ENCODE results near the gene ATAD3A.

The ATAD3A gene

DNA sequence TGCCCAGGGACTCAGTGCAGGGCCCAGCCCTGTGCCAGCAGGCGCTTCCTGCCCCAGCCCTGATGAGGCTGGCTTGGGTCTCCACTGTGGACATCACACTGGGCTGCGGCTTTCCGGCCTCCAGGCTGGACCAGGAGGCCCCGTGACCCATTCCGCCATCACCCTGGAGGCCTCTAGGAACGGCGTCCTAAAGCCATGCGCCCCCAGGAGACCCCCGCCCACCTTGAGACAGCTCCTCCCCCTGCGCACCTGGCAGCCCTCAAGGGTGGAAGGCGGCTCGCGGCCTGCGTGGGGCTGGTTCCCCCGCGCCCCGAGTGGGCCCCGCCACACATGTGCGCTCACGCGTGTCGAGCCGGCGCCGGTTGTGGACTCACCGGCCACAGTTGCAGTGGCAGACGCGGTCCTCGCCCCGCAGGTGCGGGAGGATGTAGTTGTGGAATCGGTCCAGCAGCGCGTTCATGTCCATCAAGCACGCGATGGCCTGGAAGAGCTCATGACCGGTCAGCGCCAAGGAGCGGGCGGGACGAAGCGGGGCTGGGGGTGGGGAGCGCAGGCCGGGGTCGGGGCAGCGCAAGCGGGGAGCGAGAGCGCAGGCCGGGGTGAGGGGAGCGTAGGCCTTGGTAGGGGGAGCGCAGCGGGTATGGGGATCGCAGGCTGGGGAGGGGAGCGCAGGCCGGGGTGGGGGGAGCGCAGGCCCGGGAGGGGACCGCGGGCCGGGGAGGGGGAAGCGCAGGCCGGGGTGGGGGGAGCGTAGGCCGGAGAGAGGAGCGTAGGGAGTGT is 27.5 kb downstream of the ATAD3A start:
- DNase-seq (ENCODE audit: low read depth, low spot score): peak; percentile 70

- peak; percentile 92 for DNase-seq (ENCODE audit: low read depth, low spot score)
These were observed 28.3 kb downstream of the ATAD3A start, which contains the start of gene TMEM240 for GRCh38 chr1:1540090-1540817. Gene TMEM240, minus strand, starts transcription at chr1:1540624. Its CDS starts 278 bp downstream, at chr1:1540346.

- DNase-seq (ENCODE audit: low read depth, low spot score): no peak
These were observed 29.1 kb downstream of the ATAD3A start for GRCh38 chr1:1540818-1541628.

DNA sequence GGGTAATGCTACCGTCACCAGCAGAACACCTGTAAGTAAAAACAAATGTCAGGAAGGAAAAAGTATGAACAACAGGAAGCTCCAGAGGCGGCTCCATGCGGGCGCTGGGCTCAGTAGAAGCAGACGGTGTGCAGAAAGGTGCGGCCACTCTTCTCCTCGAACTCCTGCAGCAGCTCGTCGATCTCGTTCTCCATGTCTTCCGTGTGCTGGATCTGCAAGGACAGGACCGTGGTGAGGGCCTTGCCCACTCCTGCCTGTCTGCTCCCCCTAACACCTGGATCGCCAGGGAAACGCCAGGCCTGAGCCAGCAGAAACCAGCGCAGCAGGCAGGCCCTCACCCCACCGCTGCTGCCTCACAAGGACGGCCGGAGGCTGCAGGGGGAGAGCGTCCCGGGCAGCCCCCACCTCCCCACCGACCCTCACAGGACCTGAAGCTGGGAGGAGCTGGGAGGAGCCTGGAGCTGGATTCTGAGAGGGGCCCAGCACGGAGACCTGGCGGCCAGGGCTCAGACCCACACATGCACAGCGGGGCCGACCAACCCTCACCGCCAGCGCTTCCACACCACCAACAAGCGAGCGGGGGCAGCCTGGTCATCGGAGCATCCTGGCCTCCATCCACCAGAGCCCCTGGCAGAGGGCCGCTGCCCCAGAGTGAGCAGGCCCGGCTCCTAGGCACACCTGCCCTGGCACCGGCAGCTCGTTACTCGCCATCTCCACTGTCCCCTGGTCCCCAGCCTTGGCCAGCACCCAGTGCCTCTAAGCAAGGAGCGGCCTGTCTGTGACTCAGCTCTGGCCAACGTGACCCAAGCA is 30.2 kb downstream of the ATAD3A start:
- no peak for DNase-seq (ENCODE audit: low read depth, low spot score)

DNA sequence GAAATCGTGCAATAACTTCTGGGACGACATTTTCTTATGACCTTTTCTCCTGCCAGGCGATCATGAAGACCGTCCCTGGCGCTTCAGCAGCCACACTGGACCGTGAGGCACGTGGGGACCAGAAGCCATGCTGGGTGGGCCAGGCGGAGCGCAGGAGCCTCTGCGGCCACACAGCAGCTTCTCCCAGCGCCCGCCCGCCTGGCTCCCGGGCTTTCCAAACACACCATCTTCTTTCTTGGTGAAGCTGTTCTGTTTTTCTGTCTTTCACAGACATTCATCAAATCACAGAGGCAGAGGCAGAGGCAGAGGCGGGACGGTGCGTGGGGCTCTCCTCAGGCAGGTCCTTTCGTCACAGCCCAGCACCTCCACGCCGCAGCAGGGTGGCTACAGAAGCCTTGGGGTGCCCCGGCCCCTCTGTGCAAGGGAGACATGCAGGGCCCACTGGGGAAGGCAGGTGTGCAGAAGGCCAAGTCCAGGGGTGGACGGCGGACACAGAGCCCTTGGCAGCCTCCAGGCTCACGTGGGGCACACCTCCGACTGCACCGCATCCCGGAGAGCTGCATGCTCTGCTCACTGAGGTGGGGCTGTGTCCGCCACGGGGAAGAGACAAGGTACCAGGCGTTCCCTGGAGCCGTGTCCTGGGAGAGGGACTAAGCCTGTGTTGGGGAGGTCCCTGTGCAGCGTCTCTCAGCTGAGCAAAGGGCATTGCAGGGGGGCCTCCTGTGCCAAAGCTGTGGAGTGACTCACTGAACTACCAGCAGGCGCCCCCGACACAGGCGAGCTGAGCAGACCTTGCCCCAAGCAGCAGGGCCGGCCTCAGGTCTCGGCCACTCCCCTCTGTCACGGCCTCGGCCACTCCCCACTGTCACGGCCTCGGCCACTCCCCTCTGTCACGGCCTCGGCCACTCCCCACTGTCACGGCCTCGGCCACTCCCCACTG is 31.1 kb downstream of the ATAD3A start:
- DNase-seq (ENCODE audit: low read depth, low spot score): no peak

DNA sequence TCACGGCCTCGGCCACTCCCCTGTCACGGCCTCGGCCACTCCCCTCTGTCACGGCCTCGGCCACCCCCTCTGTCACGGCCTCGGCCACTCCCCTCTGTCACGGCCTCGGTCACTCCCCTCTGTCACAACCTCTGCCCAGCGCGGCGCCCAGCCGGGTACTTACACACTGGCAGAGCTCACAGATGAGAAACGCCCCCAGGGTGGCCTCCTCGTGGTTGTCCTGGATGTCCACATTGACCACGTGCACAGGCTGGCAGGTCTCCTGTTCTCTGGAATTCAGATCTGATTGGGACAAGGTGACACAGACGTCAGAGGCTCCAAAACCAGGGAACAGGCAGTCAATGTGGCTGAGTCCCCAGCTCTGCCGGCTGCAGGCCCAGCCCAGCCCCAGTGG is 31.7 kb downstream of the ATAD3A start:
- no peak for DNase-seq (ENCODE audit: low read depth, low spot score)

DNA sequence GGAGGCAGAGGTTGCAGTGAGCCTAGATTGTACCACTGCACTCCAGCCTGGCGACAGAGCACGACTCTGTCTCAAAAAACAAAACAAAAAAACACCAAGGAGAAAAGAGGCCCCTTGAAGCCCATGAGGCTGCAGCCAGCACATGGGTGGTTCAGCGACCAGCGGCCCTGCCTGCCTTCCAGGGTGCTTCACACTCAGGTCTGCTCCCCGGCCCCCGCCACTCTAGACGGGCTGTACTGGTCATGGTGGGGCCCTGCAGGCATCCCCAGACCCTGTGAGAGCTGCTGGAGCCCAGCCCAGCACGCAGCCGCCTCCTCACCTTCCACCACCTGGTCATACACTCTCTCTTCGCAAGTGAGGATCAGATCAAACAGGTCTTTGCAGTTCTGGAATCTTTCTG is 32.6 kb downstream of the ATAD3A start:
- no peak for DNase-seq (ENCODE audit: low read depth, low spot score)

- DNase-seq (ENCODE audit: low read depth, low spot score): no peak
These were observed 34.2 kb downstream of the ATAD3A start for GRCh38 chr1:1545946-1546737.

DNA sequence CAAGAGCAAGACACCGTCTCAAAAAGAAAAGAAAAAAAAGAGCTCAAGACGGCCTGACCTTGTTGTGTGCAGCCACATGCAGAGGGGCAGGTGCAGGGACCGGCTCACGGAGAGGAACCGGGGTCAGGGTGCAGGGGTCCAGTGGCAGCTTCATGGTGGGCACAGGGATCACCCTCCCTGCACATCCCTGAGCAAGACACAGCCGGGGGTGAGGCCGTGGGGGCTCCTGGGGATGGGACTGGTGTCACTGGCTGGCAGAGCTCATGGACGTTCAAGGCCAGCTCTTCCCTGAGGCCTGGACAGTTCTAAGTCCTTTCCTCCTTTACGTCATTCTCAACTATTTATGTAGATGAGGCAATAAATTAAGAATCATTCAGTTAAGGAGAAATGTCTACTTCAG is 35.0 kb downstream of the ATAD3A start:
- DNase-seq (ENCODE audit: low read depth, low spot score): no peak

GRCh38 chr1:1547476-1547875 is 35.5 kb downstream of the ATAD3A start:
- no peak for DNase-seq (ENCODE audit: low read depth, low spot score)

GRCh38 chr1:1548591-1548990 is 36.6 kb downstream of the ATAD3A start:
- DNase-seq (ENCODE audit: low read depth, low spot score): no peak

- no peak for DNase-seq (ENCODE audit: low read depth, low spot score)
These were observed 38.1 kb downstream of the ATAD3A start for GRCh38 chr1:1550087-1550486.

- peak; percentile 55 for DNase-seq (ENCODE audit: low read depth, low spot score)
These were observed 38.9 kb downstream of the ATAD3A start for GRCh38 chr1:1550591-1551432.

GRCh38 chr1:1551524-1552262 is 39.7 kb downstream of the ATAD3A start:
- no peak for DNase-seq (ENCODE audit: low read depth, low spot score)

GRCh38 chr1:1552263-1552639 is 40.3 kb downstream of the ATAD3A start:
- DNase-seq (ENCODE audit: low read depth, low spot score): no peak

- no peak for DNase-seq (ENCODE audit: low read depth, low spot score)
These were observed 42.0 kb downstream of the ATAD3A start for GRCh38 chr1:1553821-1554494.

DNA sequence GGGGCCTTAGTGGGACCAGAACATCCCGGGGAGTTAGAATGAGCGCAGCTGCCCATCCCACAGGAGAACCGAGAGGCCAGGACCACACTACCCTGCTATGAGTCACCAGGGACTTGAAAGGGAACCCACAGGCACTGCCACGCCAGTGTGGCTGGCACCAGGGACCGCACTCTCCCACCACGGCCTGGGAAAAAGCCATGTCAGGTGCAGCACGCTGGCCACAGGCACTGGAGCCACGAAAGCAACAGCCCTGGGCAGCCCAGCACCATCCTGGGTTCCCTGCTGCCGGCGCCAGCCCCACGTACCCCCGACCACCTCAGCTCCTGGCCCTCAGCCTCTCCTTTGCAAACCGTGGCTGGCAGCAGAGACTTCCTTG is 42.6 kb downstream of the ATAD3A start:
- peak; percentile 58 for DNase-seq (ENCODE audit: low read depth, low spot score)
